GM18909 (cell line): ENCODE data around the gene SYTL4.

ENCODE experiments used
- ATAC-seq: cut with Tn5 transposase; IDR thresholded peaks from one replicate; pipeline ENCODE4 v1.9.1; 2021; ENCODE audit warnings: mild to moderate bottlenecking; ENCODE audit not compliant: unreplicated experiment, poor library complexity

The SYTL4 gene

GRCh38 chrX:100649550-100650356 is 82.2 kb downstream of the SYTL4 start:
- ATAC-seq, result peak; percentile 34

GRCh38 chrX:100648458-100649417 is 83.2 kb downstream of the SYTL4 start:
- ATAC-seq, result no peak

- no peak for ATAC-seq
Measured at GRCh38 chrX:100647739-100648138, 84.2 kb downstream of the SYTL4 start.

- no peak for ATAC-seq
Measured at GRCh38 chrX:100647095-100647494, 84.8 kb downstream of the SYTL4 start.

GRCh38 chrX:100645106-100645505 is 86.8 kb downstream of the SYTL4 start:
- ATAC-seq, result no peak

GRCh38 chrX:100643956-100644860 is 87.7 kb downstream of the SYTL4 start, which contains the start of gene SRPX2:
SRPX2 (plus strand) TSS chrX:100644199; CDS start chrX:100646323, 2,124 bp downstream.
- ATAC-seq, result no peak

- ATAC-seq, result no peak
Measured at GRCh38 chrX:100643212-100643611, 88.7 kb downstream of the SYTL4 start.

- ATAC-seq, result no peak
Measured at GRCh38 chrX:100642290-100642689, 89.6 kb downstream of the SYTL4 start.

- peak; percentile 97 for ATAC-seq
Measured at GRCh38 chrX:100636321-100636991, 95.5 kb downstream of the SYTL4 start, which contains the start of gene TSPAN6. TSPAN6 (minus strand) TSS chrX:100636806; CDS start chrX:100636694, 112 bp downstream.

- ATAC-seq, result no peak
Measured at GRCh38 chrX:100635989-100636320, 96.0 kb downstream of the SYTL4 start.

GRCh38 chrX:100635040-100635439 is 96.9 kb downstream of the SYTL4 start:
- ATAC-seq, result no peak

- ATAC-seq, result peak; percentile 96
Measured at GRCh38 chrX:100625985-100626491, 105.9 kb downstream of the SYTL4 start.
